Renal cortex interstitium (tissue), 11 donors: ENCODE data around the gene C10orf105. TPM values are rescaled to one million over a fixed set of nuclear protein-coding genes. Genes with fewer than 3 reads are reported as not detected.

Experiments used
- DNase-seq, 11 donors: peaks; one replicate each; pipeline ENCODE4 v3.0.0-alpha.2; 2013; ENCODE audit warnings: low read depth in 9 of 11, low spot score in 4 of 11; ENCODE audit errors: extremely low read depth in 1 of 11
- polyA plus RNA-seq, 3 donors: library from polyadenylated mRNA; unstranded; fragments of 120-200 nt; gene quantifications; one replicate each; pipeline ENCODE4 v1.2.1, GENCODE V29; 2013; ENCODE audit not compliant: insufficient read length in 3 of 3

Gene C10orf105
- polyA plus RNA-seq, 3 donors: 0.13 to 0.18 (median 0.16) TPM

DNA sequence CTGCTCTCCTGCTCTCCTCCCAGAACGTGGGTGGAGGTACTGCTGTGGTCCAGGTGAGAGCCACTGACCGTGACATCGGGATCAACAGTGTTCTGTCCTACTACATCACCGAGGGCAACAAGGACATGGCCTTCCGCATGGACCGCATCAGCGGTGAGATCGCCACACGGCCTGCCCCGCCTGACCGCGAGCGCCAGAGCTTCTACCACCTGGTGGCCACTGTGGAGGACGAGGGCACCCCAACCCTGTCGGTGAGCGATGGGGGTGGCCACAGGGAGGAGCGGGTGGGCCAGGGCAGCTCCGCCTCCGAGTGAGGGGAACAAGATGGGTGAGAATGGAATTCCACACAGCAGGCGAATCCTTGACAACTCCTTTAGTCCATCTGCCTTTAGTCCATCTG lies 22.1 kb upstream of the C10orf105 start:
- DNase-seq: no peak

DNA sequence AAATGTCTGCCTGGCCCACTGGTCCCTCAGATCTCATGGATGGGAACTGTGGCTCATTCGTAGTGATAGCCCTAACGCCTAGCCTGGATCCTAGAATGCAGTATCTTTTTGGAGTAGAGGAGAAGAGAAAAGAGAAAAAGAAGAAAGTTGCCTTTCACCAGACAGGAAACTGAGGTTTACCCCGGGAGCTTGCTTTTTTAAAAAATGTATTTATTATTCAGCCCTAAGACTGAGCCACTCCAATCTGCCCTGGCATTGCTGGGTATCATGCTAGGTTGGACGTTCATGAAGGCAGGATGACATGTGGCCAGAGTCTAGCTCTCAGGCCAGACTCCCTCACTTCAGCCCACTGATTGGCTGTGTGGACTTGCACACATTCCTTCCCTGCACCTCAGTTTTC lies 21.5 kb upstream of the C10orf105 start:
- no peak for DNase-seq

DNA sequence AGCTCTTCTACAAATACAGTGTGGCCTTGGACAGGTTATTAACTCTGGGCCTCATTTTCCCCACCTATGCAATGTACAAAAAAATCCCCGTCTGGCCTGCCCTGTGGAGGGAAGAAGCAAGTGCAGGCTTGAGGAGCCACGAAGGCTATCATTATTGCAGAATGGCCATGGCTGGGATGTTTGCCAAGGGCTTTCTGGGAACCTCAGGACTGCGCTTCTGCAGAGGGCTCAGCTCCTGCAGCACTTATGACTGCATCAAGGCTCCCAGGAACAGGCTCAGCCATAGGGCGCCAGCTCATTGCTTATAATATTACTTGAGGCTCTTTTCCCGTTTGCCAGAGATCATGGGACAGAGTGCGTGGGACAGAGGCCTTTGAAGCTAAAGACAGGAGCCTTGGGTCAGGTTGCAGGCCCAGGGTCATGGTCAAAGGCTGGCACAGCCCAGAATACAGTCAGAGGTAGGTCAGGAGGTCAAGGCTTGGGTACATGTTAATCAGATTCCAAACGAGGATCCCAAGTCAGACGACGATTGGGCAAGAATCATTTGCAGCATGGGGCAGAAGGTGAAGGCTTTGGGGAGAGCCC lies 20.6 kb upstream of the C10orf105 start:
- no peak for DNase-seq

DNA sequence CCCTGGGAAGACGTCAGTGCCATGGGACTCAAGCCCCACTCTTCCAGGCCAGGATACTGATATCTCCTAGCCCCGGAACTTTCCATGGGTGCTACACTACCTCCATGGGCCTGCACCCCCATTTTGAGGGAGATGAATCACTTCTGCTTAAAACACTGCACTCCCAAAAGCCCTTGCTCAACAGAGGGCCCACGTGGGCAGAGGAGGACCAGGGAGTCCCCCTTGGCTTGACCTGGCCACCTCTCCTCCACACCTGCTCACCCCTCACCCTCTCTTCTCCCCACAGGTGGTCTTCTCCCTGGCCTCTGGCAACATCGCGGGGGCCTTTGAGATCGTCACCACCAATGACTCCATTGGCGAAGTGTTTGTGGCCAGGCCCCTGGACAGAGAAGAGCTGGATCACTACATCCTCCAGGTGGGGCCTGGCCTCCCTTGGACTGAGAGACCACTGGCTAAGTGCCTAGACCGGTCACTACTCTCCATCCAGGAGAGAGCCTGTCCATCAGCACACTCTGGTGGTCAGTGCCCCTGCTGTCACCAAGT lies 19.9 kb upstream of the C10orf105 start:
- DNase-seq: no peak

DNA sequence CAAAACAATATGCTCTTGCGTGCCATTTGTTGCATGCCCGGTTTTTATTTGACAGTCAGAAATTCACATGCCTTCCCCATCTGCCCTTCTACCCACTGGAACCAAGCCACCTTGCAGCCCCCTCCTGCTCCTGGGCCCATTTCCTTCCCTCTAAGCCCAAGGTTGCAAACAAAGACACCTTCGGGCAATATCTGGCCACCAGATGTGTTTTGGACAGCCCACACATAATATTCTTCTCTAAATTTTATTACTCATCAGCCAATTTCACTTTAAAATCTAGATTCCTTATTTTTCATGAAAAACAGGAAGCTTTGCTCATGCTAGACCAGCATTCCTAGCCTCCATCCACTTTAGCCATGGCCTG lies 18.2 kb upstream of the C10orf105 start:
- DNase-seq: no peak

DNA sequence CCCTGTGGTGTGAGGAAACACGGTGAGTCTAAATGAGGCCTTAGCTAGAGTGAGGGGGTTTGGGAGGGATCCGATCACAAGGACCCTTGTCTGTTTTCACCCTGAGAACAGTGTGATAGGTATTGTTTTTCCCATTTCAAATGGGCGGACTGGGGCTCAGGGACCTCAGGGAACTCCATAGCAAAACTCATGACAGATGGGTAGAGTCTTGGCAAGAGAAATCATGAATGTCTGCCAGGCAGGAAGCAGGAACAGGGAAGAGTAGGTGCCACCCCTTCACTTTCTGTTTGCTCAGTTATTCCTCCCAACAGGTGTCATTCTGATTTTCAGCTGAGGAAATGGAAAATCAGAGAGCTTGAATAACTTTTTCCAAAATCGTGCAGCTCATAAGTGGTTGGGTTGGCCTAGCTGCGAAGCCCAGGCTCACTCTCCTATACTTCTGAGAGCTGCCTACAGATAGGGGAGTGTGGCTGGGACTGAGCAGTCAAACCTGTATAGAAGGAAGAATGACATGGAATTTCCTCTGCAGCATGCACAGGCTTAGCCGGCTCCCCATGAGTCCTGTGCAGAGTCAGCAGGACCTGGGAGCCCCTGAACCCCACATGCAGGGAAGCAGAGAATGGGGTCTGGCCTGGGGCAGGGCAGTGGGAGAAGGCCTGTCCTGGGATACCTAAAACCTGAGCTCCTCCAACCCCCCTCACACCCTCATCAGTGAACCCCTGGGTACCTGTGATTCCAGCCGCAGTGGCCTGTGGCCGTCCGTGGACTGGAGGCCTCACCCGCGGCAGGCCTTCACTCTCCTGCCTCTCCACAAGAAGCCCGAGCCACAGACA lies 17.6 kb upstream of the C10orf105 start:
- DNase-seq: no peak

DNA sequence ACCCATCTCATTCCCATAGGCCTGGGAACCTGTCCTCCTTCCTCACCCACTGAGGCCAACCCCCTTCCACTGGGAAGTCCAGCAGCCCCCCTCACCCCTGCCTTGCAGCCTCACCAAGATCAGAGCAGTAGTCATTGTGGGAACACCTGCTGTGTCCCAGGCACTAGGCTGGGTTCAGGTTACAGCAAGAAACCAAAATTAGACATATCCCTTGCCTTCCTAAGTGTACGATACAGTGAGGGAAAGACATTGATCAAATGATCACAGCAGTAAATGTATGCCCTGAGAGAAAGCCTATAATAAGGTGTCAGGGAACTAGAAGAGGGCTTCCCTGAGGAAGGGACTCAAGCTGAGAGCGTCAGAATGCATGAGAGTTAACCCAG lies 17.0 kb upstream of the C10orf105 start:
- DNase-seq: no peak

DNA sequence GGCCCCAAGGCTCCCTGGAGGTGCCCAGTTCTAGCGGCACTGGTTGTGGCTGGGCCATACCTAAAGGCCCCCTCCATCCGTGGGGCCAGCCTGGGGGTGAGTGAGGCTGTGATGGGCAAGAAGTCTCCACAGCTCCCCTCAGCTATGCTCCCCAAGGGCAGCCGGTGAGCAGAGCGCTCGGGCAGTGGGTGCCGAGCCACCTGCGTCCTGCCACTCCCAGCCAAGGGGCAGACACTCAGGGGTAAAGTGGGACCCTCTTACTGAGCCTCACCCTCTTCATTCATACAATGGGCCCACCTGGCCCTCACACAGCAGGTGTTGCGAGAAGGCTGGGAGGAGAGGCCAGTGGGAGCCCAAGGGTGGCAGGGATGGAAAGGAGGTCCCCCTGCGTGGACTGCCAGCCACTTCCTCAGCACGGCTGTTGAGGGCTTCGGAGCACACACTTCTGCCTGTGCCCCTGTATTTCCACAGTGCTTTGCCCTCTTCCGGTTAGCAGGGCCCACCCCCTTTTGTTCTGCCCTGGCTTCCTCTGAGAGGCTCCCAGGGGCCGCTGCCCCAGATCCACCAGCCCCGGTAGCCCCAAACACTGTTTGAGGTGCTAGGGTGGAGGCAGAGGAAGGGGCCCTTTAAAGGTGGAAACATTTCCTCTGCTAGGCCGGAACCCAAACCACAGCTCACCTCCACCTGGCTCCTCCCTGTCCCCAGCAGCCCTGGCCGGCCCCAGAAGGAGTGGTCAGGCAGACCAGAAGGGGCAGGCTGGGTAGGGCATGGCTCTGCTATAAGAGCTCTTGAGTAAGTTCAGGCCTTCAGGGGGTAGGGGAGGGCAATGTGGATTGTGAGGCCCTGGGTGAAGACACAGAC lies 16.4 kb upstream of the C10orf105 start:
- no peak for DNase-seq

DNA sequence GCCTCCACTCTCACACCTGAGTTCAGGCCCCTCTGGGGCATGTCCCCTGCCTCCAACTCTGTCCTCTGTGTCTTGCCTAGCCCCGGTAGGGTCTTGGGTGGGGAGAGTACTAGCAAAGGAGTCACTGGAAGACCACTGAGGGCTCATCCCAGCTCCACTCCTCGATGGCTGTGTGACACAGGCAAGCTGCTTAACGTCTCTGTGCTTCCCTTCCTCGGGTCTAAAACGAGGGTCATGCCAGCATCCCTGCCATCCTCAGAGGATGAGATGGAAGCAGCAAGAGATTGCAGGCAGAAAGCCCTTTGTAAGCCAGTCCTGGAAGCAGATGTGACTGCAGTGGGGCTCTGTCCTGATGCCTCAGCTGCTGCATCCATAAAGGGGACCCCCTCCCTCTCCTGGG lies 15.2 kb upstream of the C10orf105 start:
- no peak for DNase-seq

DNA sequence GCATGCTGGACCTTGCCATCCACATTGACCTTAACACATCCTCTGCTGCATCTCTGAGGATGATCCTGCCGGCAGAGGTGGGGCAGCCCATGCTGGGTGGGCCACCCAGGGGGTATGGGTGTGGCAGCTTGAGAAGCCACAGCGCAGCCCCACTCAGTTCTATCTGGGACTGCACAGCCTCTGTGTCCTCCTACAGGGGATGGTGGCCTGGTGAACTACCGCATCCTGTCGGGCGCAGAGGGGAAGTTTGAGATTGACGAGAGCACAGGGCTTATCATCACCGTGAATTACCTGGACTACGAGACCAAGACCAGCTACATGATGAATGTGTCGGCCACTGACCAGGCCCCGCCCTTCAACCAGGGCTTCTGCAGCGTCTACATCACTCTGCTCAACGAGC lies 12.2 kb upstream of the C10orf105 start:
- DNase-seq: no peak

DNA sequence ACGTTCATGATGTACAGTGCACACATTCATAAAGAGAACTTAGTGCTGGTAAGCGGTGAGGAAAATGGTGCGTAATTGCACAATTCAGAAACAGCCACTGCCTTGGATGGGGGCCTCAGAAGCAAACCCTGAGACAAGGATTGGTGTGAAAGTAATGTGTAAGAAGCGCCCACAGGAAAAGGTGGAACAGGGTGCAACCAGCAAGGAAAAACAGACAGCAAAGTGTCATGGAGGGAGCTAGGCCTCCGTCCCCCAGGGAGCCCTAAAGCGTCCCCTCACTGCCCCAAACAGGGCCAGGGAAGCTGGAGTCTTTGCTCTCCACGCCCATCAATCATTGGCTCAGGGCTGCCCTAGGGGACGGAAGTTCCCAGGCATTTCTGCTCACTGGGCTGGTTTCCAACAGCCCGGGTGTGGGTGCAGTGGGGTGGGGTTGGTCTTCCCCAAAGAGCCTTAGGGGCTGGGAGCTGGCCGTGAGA lies 9.6 kb upstream of the C10orf105 start:
- no peak for DNase-seq

DNA sequence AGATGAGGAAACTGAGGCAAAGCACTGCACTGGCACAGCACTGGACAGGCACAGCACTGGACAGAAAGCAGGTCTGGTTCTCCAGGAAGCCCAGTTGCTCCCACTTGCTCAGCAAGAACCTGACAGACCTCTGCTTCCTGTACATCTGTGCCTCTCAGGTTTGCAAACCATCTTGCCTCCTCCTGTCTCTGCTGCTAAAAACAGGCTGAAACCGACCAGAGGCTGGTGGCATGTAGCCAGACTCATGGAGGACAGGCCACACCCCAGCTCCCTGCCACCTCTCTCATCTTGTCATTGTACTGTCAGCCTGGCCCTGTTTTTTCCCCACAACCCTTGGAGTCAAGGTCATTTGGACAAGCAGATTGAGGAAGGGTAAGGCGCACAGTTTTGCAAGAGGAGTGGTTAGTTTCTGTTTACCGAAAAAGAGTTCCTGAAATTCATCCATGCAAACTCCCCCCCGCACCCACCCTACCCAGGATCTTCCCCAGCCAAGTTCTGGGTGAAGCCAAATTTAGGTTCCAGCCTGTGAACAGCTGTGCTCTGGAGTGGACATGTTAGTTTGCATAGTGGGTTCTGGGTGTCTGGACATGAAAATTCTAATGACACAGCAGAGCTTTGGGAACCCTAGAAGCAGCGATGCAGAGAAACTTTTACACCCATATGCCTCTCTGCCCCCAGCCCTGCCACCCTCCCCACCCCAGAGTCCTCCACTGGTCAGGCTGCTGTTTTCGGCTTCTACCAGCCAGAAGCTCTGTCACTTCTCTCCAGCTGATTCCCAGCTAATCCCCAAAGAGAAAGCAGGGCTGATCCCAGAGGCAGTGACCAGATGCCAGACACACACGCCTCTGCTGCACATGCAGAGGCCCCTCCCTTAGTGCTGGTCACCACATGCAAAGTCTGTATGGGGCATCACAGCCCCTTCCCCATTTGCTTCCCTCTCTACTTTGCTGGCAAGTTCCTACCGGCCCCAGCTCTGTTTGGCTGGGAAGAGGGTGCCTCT lies 8.5 kb upstream of the C10orf105 start:
- no peak for DNase-seq

DNA sequence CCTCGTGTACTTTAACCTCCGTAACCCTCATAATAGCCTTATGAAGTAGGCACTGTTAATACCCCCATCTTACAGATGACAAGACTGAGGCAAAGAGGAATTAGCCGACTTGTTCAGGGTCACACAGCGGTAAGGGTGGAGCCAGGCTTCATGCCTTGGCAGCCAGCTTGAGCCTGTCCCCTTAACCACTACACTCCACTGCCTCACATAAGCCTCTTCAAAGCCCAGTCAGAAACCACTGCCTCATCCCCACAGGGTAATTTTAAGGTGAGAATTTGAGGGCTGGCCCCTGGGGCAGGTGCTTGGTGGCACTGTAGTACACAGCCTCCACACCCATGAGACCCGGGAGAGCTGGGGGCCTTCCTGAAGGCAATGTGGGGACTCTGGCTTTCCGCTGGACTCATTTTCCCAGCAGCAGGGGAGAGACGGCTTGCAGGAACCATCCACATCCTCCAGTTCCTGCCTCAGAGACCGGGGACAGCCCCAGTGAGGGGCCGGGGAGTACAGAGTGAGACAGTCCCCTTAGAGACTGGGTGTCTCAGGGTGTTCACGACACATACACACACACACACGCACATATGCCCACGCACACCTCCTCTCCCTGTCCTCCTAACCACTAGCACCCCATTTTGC lies 7.6 kb upstream of the C10orf105 start:
- DNase-seq: no peak

DNA sequence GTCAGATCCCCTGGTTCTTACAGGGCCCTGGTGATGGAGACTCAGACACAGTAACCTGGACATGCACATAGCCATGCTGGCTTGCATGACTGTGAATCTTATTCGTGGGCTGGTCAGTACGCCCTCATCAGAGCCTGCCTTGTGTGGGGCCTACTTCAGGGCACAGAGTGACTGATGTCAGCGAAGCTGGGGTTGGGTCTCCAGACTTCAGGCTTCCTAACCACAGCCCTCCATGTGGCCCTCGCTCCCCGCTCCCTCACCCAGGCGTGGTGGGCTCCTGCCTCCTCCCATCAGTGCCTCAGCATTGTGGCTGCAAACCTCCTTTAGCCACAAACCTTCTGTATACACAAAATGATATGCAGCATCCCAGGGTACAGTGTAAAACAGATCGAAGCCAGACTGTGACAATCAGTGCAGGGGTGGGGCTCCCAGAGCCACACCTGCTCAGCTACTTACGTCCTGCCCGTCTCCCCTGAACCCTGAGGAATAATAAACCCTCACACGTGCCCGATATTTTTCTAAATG lies 7.1 kb upstream of the C10orf105 start:
- DNase-seq: no peak

DNA sequence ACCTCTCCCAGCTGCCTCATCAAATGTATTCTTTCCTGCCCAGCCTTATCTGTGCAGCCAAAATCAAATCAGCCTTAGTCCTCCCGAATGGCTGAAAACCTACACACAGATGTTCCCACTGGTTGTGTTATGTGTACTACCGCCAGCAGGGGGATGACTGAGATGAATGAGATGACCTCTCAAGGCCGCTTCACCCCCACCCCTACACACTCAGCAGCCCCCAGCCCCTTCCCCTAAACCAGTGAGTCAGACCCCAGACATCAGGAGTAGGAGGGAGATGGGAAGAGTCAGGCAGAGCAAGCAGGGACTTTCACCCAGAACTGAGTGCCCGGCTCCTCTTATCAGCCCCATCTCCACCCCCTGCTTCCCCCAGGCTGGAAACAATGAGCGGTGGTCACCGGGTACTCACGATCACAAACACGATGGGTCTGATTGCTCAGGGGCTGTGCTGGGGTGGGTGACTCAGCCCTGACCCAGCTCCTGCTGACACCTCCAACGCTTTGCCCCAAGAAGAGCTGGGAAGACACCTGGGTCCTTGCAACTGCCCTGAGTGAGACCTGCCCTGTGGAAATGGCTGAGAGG lies 6.5 kb upstream of the C10orf105 start:
- DNase-seq: no peak

DNA sequence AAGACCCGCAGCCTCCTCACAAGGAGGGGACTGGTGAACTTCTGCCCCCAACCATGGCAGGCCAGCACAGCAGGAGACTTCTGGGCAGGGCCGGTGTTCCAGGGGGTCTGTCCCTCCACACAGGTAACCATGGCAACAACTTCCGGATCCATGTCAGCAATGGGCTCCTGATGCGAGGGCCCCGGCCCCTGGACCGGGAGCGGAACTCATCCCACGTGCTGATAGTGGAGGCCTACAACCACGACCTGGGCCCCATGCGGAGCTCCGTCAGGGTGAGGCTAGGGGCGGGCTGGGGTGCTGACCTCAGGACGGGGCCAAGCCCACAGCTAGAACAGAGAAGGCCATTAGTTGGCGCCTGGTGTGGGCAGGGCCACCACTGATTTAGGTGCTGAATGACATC lies 5.7 kb upstream of the C10orf105 start:
- no peak for DNase-seq

DNA sequence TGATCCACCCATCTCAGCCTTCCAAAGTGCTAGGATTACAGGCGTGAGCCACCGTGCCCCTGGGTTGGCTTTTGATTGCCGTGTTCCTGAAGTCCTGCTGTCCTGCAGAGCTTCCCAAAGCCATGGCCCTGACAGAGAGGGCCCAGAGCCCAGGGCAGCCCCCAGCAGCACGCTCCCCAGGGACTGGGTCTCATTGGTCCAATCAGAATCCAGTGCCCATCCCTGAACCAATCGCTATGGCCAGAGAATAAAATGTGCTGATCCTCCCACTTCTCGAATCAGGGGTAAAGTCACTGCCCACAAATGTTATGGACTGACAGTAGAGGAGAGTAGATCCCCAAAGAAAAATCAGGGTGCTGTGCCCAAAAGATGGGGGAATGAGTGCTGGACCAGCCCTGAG lies 5.0 kb upstream of the C10orf105 start:
- DNase-seq: no peak

DNA sequence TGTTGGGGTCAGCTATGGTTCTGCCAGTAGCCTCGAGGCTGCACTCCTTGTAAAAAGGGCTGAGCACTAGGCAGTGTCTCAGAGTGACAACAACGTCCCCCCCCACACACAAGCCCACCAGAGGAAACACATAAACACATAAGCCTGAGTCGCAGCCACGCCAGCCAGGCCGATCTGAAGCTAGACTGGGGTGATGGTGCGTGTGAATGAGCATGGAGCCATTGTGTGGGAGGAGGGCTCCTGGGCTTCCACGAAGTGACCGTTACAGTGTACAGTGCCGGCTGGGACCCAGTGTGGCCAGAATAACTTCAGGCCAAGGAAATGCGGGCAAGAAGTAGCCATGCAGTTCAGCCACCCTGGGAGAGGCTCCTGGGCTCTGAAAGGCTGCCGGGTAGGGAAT lies 3.7 kb upstream of the C10orf105 start:
- no peak for DNase-seq
